Smooth muscle cell (in vitro differentiated cells): ENCODE data around the gene TMPRSS9. TPM values are rescaled to one million over a fixed set of nuclear protein-coding genes. Genes with fewer than 3 reads are reported as not detected.

Experiments used
- DNase-seq: peaks from one replicate; lab custom pipeline; 2025; ENCODE audit not compliant: unreplicated experiment; lab: John Stamatoyannopoulos, UW
- H2AFZ ChIP-seq: fragments of 200-600 bp; sonication (generic); 2 replicates; pipeline ENCODE4 v1.6.0; 2016; ENCODE audit warnings: antibody characterized with exemption, low read depth, mild to moderate bottlenecking
- H3F3A ChIP-seq: fragments of 200-600 bp; sonication (generic); 2 replicates; pipeline ENCODE4 v1.6.0; 2017; ENCODE audit warnings: antibody characterized with exemption, low read depth
- H3K27ac ChIP-seq: fragments of 200-600 bp; sonication (generic); 2 replicates; pipeline ENCODE4 v1.5.1; 2016; ENCODE audit warnings: low read depth, mild to moderate bottlenecking
- H3K27me3 ChIP-seq: fragments of 200-600 bp; sonication (generic); 2 replicates; pipeline ENCODE4 v1.6.1; 2016; ENCODE audit warnings: low read depth, mild to moderate bottlenecking
- H3K36me3 ChIP-seq: fragments of 200-600 bp; sonication (generic); 2 replicates; pipeline ENCODE4 v1.5.1; 2016; ENCODE audit warnings: low read depth
- H3K4me1 ChIP-seq: fragments of 200-600 bp; sonication (generic); 2 replicates; pipeline ENCODE4 v1.5.1; 2016; ENCODE audit warnings: low read depth
- H3K4me2 ChIP-seq: fragments of 200-600 bp; sonication (generic); 2 replicates; pipeline ENCODE4 v1.6.0; 2016; ENCODE audit warnings: mild to moderate bottlenecking
- H3K4me3 ChIP-seq: fragments of 200-600 bp; sonication (generic); 2 replicates; pipeline ENCODE4 v1.5.1; 2016; ENCODE audit warnings: mild to moderate bottlenecking
- H3K79me2 ChIP-seq: fragments of 200-600 bp; sonication (generic); 2 replicates; pipeline ENCODE4 v1.6.0; 2016; ENCODE audit warnings: low read depth, mild to moderate bottlenecking
- H3K9ac ChIP-seq: fragments of 200-600 bp; sonication (generic); 2 replicates; pipeline ENCODE4 v1.6.0; 2016; ENCODE audit warnings: low read depth
- H3K9me3 ChIP-seq: fragments of 200-600 bp; sonication (generic); replicated peaks from 2 replicates; pipeline ENCODE4 v1.5.1; 2016; ENCODE audit warnings: low read depth
- H4K20me1 ChIP-seq: fragments of 200-600 bp; sonication (generic); 2 replicates; pipeline ENCODE4 v1.6.0; 2016; ENCODE audit warnings: low read depth
- WGBS: methylation state at CpG from one replicate; pipeline ENCODE4 v1.1.7; 2016; ENCODE audit warnings: low lambda C conversion rate; 5-methylcytosine and 5-hydroxymethylcytosine counted together
- microRNA-seq: library from miRNA; unstranded; fragments of <30 nt; microRNA quantifications from one replicate; pipeline ENCODE4, GENCODE V29; 2016; ENCODE audit warnings: borderline number of aligned reads
- polyA plus RNA-seq: library from polyadenylated mRNA; unstranded; fragments of >200 nt; fragmentation: Nextera tagmentation; extraction: Ambion mirVana; gene quantifications from 2 replicates; pipeline ENCODE4 v1.2.1, GENCODE V29; 2016
- total RNA-seq: library from RNA; depleted of rRNA; stranded (reverse); fragments of >200 nt; gene quantifications from 2 replicates; pipeline ENCODE4 v1.2.3, GENCODE V29; 2014
- TF ChIP-seq, protein P1 (sequence below): fragments of 200-600 bp; sonication (generic); IDR thresholded peaks from 2 replicates; pipeline ENCODE4 v1.5.1; 2017; ENCODE audit warnings: borderline replicate concordance, mild to moderate bottlenecking, antibody characterized with exemption; ENCODE audit not compliant: insufficient read depth, poor library complexity, severe bottlenecking

TMPRSS9 gene
- total and polyA plus RNA-seq, 2 experiments from 2014 or later, result 0.05 TPM; not detected in 1

GRCh38 chr19:2475018-2475701 is 115.1 kb downstream of the TMPRSS9 start:
- Histone ChIP-seq H2AFZ (no peak overlapping the region), H4K20me1 (peaks cover 30% of the 10 kb centered on the region), H3K36me3 (no peaks in the 10 kb centered on the region), H3F3A (peaks cover 26% of the 10 kb centered on the region), H3K4me3 (peak overlapping the region; percentile 99), H3K27ac (peak overlapping the region; percentile 96), H3K79me2 (peaks cover 26% of the 10 kb centered on the region), H3K9me3 (no peaks in the 10 kb centered on the region), H3K9ac (peak overlapping the region; percentile 80), H3K27me3 (no peaks in the 10 kb centered on the region), H3K4me2 (peak overlapping the region; percentile 85), H3K4me1 (peaks cover 5% of the 10 kb centered on the region)
- 2% methylated on average over 41 of the region's 45 CpGs for WGBS
- no peak for DNase-seq
- TF ChIP-seq, protein P1, sequence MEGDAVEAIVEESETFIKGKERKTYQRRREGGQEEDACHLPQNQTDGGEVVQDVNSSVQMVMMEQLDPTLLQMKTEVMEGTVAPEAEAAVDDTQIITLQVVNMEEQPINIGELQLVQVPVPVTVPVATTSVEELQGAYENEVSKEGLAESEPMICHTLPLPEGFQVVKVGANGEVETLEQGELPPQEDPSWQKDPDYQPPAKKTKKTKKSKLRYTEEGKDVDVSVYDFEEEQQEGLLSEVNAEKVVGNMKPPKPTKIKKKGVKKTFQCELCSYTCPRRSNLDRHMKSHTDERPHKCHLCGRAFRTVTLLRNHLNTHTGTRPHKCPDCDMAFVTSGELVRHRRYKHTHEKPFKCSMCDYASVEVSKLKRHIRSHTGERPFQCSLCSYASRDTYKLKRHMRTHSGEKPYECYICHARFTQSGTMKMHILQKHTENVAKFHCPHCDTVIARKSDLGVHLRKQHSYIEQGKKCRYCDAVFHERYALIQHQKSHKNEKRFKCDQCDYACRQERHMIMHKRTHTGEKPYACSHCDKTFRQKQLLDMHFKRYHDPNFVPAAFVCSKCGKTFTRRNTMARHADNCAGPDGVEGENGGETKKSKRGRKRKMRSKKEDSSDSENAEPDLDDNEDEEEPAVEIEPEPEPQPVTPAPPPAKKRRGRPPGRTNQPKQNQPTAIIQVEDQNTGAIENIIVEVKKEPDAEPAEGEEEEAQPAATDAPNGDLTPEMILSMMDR, result peak; percentile 2

Small RNAs within 50 kb of the gene (microRNA-seq; reads per million reads assigned to microRNA genes)
- not detected for gene MIR7108

Other genes with a start within 250 kb of the TMPRSS9 start
- gene AP3D1, start 208.7 kb upstream of the TMPRSS9 start, total RNA-seq, result 43.0 and 66.2 TPM in 2 replicates
- 81.0 and 82.8 TPM in 2 replicates for gene AP3D1, start 208.7 kb upstream of the TMPRSS9 start, polyA plus RNA-seq
- gene DOT1L, start 196.3 kb upstream of the TMPRSS9 start, total RNA-seq, result 4.2 and 4.8 TPM in 2 replicates
- gene DOT1L, start 196.3 kb upstream of the TMPRSS9 start, polyA plus RNA-seq, result 3.4 and 5.5 TPM in 2 replicates
- 36.0 and 38.6 TPM in 2 replicates for gene PLEKHJ1, start 123.9 kb upstream of the TMPRSS9 start, total RNA-seq
- gene PLEKHJ1, start 123.9 kb upstream of the TMPRSS9 start, polyA plus RNA-seq, result 76.5 and 94.5 TPM in 2 replicates
- gene SF3A2, start 123.4 kb upstream of the TMPRSS9 start, total RNA-seq, result 8.4 and 28.5 TPM in 2 replicates
- 63.0 and 78.1 TPM in 2 replicates for gene SF3A2, start 123.4 kb upstream of the TMPRSS9 start, polyA plus RNA-seq
- 2.9 and 3.5 TPM in 2 replicates for gene AMH, start 110.9 kb upstream of the TMPRSS9 start, total RNA-seq
- gene AMH, start 110.9 kb upstream of the TMPRSS9 start, polyA plus RNA-seq, result 12.6 and 20.7 TPM in 2 replicates
- not detected in 2 replicates for gene JSRP1, start 103.8 kb upstream of the TMPRSS9 start, total RNA-seq
- 0.59 TPM in 1 of 2 replicates, not detected in the other for gene JSRP1, start 103.8 kb upstream of the TMPRSS9 start, polyA plus RNA-seq
- gene PEAK3, start 78.1 kb upstream of the TMPRSS9 start, total RNA-seq, result not detected in 2 replicates
- 0.37 and 0.71 TPM in 2 replicates for gene PEAK3, start 78.1 kb upstream of the TMPRSS9 start, polyA plus RNA-seq
- not detected in 2 replicates for gene LINGO3, start 52.1 kb upstream of the TMPRSS9 start, total RNA-seq
- 0.31 and 1.2 TPM in 2 replicates for gene LINGO3, start 52.1 kb upstream of the TMPRSS9 start, polyA plus RNA-seq
- gene LSM7, start 31.7 kb upstream of the TMPRSS9 start, total RNA-seq, result 164 and 186 TPM in 2 replicates
- 158 and 161 TPM in 2 replicates for gene LSM7, start 31.7 kb upstream of the TMPRSS9 start, polyA plus RNA-seq
- 21.1 and 54.7 TPM in 2 replicates for gene SPPL2B, start 31.6 kb upstream of the TMPRSS9 start, total RNA-seq
- 53.6 and 63.5 TPM in 2 replicates for gene SPPL2B, start 31.6 kb upstream of the TMPRSS9 start, polyA plus RNA-seq
- gene TIMM13, start 67.3 kb downstream of the TMPRSS9 start, total RNA-seq, result 14.1 and 20.0 TPM in 2 replicates
- 107 and 119 TPM in 2 replicates for gene TIMM13, start 67.3 kb downstream of the TMPRSS9 start, polyA plus RNA-seq
- 21.7 and 25.5 TPM in 2 replicates for gene LMNB2, start 96.7 kb downstream of the TMPRSS9 start, total RNA-seq
- gene LMNB2, start 96.7 kb downstream of the TMPRSS9 start, polyA plus RNA-seq, result 29.5 and 41.8 TPM in 2 replicates
- 252 and 326 TPM in 2 replicates for gene GADD45B, start 115.9 kb downstream of the TMPRSS9 start, total RNA-seq
- 435 and 533 TPM in 2 replicates for gene GADD45B, start 115.9 kb downstream of the TMPRSS9 start, polyA plus RNA-seq